PC-9 (cell line): Measurements from ENCODE around the gene LPAR1.

ENCODE experiments used
- CTCF ChIP-seq: fragments of 200-600 bp; sonication (generic); conservative IDR thresholded peaks from 2 replicates; pipeline ENCODE4 v1.6.1; 2017; ENCODE audit warnings: mixed run types, antibody characterized with exemption, mild to moderate bottlenecking, moderate library complexity
- EZH2 ChIP-seq: fragments of 200-600 bp; sonication (generic); IDR thresholded peaks from 2 replicates; pipeline ENCODE4 v1.8.0; 2017; ENCODE audit warnings: antibody characterized with exemption, low read depth

GRCh38 chr9:110926828-110927487 lies 111.3 kb downstream of the LPAR1 start:
- TF ChIP-seq CTCF (no peak), EZH2 (no peak)
